Activated CD4-positive, alpha-beta T cell treated with anti-CD3 and anti-CD28 coated beads, Interleukin-2, amount 10 ng/mL, durations not matched to agents 7 days and 5 days (primary cell): ENCODE measurements around the gene JDP2. TPM values are rescaled to one million over a fixed set of nuclear protein-coding genes. Genes with fewer than 3 reads are reported as not detected.

Source experiments
- CTCF ChIA-PET: fragments of 350-600 bp; sonication (Branson Sonifier 250); formaldehyde crosslinking; loops from one replicate; lab custom pipeline; 2021; ENCODE audit warnings: antibody characterized with exemption; lab: Charles Lee
- POLR2A ChIA-PET: fragments of 350-600 bp; sonication (Branson Sonifier 250); formaldehyde crosslinking; loops from one replicate; lab custom pipeline; 2021; ENCODE audit warnings: antibody characterized with exemption; lab: Charles Lee
- DNase-seq: peaks from one replicate; pipeline ENCODE4 v3.0.0-alpha.2; 2020
- H3K27ac Mint-ChIP-seq: one replicate; pipeline ENCODE4 v1.8.0; 2021; ENCODE audit warnings: mild to moderate bottlenecking, moderate library complexity, mixed read lengths
- H3K27me3 Mint-ChIP-seq: one replicate; pipeline ENCODE4 v1.8.0; 2021; ENCODE audit warnings: mixed read lengths
- H3K36me3 Mint-ChIP-seq: one replicate; pipeline ENCODE4 v1.8.0; 2021; ENCODE audit warnings: low read depth, mixed read lengths
- H3K4me1 Mint-ChIP-seq: one replicate; pipeline ENCODE4 v1.8.0; 2021; ENCODE audit warnings: mixed read lengths
- H3K4me3 Mint-ChIP-seq: one replicate; pipeline ENCODE4 v1.8.0; 2021; ENCODE audit warnings: mild to moderate bottlenecking, moderate library complexity, mixed read lengths
- H3K9me3 Mint-ChIP-seq: one replicate; pipeline ENCODE4 v1.8.0; 2021; ENCODE audit warnings: mixed read lengths
- total RNA-seq, 2 experiments: library from RNA; stranded (reverse); gene quantifications; one replicate each; pipeline ENCODE4 v1.2.3, GENCODE V29; 2021

The JDP2 gene
- total RNA-seq, 2 experiments from 2014 or later: 0.99 to 1.6 TPM

DNA sequence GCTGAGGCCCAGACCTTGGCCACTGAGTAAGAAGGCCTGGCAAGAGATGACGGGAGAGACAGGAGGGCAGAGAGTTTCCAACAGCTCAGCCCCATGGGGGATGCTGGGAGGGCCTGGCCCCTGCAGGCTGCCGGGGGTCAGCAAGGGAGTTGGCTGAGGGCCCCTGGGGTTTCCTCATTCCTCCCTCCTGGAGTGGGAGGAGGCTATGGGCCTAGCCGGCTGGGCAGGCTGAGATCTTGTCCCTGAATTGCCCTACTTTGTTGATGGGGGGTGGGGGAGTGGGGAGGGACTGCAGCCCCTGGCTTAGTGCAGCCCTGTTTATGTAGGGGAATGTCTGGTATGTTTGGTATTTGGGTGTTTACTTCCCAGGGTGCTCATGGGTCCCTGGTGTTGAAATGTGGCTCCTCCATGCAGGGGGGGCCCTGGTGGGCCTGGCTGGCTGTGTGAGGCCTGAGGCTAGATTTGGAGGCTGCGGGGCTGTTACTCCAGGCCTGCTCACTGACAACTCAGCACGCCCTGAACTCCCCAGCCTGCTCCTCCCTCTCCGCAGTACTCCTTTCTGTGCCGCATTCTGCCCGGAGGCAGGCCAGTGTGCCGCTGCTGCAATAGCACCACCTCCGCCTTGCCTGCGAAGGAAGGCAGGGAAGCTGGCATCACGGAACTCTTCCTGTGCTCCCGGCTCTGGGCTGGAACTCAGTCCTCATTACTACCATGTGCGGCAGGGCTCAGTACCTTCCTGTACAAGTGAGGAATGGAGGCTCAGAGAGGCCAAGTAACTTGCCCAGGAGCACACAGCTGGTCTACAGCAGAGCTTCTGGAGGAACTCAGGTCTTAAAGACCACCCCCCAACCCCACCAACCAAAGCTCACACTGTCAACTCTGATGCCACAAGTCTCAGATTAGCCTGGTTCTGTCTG lies 25.3 kb downstream of the JDP2 start:
- Mint-ChIP-seq H3K4me3 (no peak overlapping the region), H3K9me3 (no peaks in the 10 kb centered on the region), H3K4me1 (peaks cover 4% of the 10 kb centered on the region), H3K27me3 (peaks cover 7% of the 10 kb centered on the region), H3K27ac (no peak overlapping the region), H3K36me3 (no peaks in the 10 kb centered on the region)
- no peak for DNase-seq
- POLR2A ChIA-PET: no interaction called here
- CTCF ChIA-PET: interaction anchor here (0.7 to 1.4 kb wide), 5 partner anchors 9 to 153 kb away, joined by 3 to 4 read pairs (median 4); no protein-coding TSS in a partner anchor

DNA sequence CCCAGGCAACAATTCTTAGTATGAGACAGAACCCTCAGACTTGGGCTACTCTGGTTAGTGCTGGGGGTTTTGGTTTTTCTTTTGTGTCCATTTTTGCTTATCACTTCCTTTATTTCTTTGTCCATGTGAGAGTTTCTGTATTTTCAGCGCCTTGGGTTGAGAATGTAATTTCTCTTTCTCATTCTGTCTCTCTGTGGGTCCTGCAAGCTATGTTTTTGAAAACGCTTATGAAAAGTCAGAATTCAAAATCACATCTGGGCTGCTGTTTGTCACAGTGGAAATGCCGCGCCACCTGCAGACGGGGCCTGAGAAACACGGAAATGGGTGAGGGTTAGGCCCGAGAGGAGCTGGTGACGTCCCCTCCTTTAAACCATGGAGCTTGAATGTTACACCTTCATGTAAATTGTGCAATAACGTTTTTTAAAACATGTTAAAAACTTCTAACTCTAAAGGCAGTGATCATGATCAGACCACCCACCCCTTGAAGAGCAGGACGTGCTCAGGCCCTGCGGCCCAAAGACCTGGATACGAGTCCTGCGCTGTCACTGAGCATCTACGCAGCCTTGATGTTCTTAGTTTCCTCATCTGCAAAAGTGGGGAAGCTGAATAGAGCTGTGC lies 26.1 kb downstream of the JDP2 start:
- peaks cover 4% of the 10 kb centered on the region for H3K27me3 Mint-ChIP-seq
- peaks cover 10% of the 10 kb centered on the region for H3K4me1 Mint-ChIP-seq
- H3K9me3 Mint-ChIP-seq: no peaks in the 10 kb centered on the region
- no peak overlapping the region for H3K4me3 Mint-ChIP-seq
- ChIA-PET POLR2A (interaction anchor here (0.6 kb wide), 1 partner anchor 123 kb away, joined by 7 read pairs; no protein-coding TSS in a partner anchor), CTCF (interaction anchor here (0.6 to 1.4 kb wide), 8 partner anchors 9 to 537 kb away, joined by 3 to 4 read pairs (median 4); no protein-coding TSS in a partner anchor)
- DNase-seq: peak; percentile 59
- no peak overlapping the region for H3K27ac Mint-ChIP-seq
- H3K36me3 Mint-ChIP-seq: no peaks in the 10 kb centered on the region

DNA sequence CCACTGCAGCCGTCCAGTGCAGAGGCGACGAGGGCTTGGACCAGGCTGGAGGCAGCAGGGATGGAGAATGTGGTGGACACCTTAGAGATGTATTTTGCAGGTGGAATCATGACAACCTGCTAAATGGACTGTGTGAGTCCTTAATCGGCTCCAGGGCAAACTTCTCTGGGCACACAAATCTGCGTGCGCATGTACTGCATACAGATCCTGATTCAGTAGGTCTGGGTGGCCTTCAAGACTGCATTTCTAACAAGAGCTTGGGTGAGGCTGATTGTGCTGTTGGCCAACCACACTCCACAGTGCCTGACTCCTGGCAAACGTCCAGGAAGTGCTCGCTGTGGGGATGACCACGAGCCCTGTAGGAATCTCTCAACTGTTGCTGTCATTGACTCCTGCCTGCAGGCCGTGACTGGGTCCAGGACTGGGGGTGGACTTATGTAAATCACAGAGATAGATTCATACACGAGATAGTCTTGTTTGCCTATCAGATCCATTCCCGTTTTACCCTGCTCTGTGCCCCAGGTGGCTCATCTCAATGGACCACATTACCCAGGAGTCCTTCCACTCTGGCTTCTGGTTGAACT lies 27.2 kb downstream of the JDP2 start:
- H3K27ac Mint-ChIP-seq: no peak overlapping the region
- ChIA-PET POLR2A (no interaction called here), CTCF (interaction anchor here (1.0 to 1.3 kb wide), 2 partner anchors 154 to 538 kb away, joined by 3 to 4 read pairs; no protein-coding TSS in a partner anchor)
- peaks cover 16% of the 10 kb centered on the region for H3K4me1 Mint-ChIP-seq
- H3K4me3 Mint-ChIP-seq: no peak overlapping the region
- no peaks in the 10 kb centered on the region for H3K27me3 Mint-ChIP-seq
- no peaks in the 10 kb centered on the region for H3K9me3 Mint-ChIP-seq
- no peak for DNase-seq
- H3K36me3 Mint-ChIP-seq: no peaks in the 10 kb centered on the region

DNA sequence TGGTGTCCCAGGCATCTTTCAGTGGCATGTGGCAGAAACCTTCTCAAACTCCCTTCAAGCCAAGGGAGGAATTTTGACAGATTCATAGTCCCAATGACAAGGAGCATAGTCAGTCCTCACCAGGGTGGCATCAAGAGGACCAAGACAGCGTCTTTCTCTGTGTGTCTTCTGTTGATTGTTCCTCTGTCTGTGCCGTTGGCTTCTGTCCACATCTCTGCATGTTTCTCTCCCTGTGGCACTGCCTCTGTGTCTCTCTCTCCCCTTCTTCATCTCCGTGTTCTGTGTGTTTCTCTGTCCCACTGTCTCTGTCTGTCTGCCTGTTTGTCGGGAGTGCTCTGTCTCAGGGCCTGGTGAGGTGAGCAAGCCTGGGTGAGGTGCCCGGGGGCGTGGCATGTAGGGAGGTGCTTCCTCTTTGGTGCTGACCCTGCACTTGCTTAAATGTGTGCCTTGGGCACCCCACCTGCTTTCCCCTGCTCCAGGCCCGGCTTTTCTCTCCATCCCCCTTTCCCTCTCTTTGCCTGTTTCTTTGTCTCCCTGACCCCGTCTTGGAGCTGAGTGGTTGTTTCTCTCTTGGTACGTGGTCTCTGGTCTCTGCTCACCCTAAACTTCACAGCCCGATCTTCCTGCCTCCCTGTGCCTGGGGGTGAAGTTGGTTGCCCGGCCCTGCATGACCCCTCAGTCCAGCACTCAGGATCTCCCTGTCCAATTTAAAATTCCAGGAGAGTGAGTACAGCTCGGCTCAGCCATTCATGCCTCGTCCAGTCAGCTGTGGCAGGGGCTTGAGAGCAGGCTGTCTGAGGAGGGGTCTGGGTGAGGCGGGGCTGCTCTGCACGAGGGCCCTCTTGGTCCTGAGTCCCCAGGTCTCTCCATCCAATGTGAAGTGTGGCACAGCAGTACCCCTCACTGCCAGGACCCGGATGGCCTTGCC lies 28.5 kb downstream of the JDP2 start:
- CTCF ChIA-PET: interaction anchor here (1.0 to 2.2 kb wide), 2 partner anchors 8 to 147 kb away, joined by 3 to 9 read pairs; no protein-coding TSS in a partner anchor
- Mint-ChIP-seq H3K4me3 (no peak overlapping the region), H3K27me3 (no peaks in the 10 kb centered on the region), H3K4me1 (peaks cover 16% of the 10 kb centered on the region), H3K27ac (no peak overlapping the region), H3K9me3 (no peaks in the 10 kb centered on the region), H3K36me3 (no peaks in the 10 kb centered on the region)
- no peak for DNase-seq
- POLR2A ChIA-PET: no interaction called here

DNA sequence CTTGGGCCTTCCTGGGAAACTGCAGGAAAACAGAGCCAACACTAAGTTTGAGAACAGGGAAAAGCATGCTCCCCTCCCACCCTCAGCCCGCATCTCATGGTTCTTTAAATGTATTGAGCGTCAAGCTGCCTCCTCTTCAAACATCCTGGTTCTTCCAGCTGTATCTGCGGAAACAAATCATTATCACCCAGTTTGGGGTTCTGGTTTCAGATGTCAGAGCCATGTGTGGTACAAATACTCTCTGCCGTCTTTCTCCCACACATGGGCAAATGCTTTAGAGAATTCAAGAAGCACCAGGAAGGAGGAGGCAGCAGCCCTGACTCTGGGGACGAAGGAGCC lies 29.1 kb downstream of the JDP2 start:
- no peaks in the 10 kb centered on the region for H3K27me3 Mint-ChIP-seq
- no peaks in the 10 kb centered on the region for H3K36me3 Mint-ChIP-seq
- ChIA-PET CTCF (interaction anchor here (1.0 to 2.2 kb wide), 2 partner anchors 9 to 16 kb away, joined by 5 to 9 read pairs; no protein-coding TSS in a partner anchor), POLR2A (no interaction called here)
- no peak overlapping the region for H3K27ac Mint-ChIP-seq
- H3K9me3 Mint-ChIP-seq: no peaks in the 10 kb centered on the region
- peaks cover 16% of the 10 kb centered on the region for H3K4me1 Mint-ChIP-seq
- H3K4me3 Mint-ChIP-seq: no peak overlapping the region
- DNase-seq: no peak

DNA sequence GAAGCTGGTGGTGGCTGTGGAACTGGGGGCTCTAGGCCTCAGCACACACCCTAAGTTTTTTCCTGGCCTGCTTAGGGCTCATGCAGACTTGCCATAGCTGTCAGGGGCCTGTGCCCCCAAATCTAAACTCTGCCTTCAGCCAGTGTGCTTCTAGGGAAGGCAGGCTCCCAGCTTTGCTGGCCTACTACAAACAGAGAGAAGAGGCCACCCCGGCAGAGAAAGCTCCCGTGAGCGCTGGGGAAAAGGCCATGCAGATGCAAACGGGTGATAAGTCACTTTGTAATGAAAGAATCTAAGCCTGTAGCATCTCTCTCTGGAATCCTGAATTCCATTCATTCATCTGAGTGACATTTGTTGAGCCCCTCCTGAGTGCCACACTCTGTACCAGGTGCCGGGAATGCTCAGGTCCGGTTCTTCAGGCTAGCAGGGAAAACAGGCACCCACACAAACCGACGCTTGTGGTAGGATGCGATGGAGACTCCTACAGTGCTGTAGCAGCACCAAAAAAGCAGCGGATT lies 29.9 kb downstream of the JDP2 start:
- Mint-ChIP-seq H3K9me3 (no peaks in the 10 kb centered on the region), H3K4me3 (no peak overlapping the region), H3K4me1 (peaks cover 16% of the 10 kb centered on the region), H3K36me3 (no peaks in the 10 kb centered on the region), H3K27me3 (no peaks in the 10 kb centered on the region), H3K27ac (no peak overlapping the region)
- no peak for DNase-seq
- CTCF ChIA-PET: interaction anchor here (0.9 to 2.2 kb wide), 3 partner anchors 9 to 17 kb away, joined by 3 to 9 read pairs (median 5); no protein-coding TSS in a partner anchor
- POLR2A ChIA-PET: no interaction called here

DNA sequence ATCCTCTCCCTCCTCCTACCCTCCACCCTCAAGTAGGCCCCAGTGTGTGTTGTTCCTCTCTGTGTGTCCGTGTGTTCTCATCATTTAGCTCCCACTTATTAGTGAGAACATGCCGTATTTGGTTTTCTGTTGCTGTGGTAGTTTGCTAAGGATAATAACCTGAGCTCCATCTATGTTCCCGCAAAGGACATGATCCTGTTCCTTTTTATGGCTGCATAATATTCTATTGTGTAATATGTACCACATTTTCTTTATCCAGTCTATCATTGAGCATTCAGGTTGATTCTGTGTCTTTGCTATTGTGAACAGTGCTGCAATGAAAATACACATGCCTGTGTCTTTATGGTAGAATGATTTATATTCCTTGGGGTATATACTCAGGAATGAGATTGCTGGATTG lies 30.5 kb downstream of the JDP2 start:
- CTCF ChIA-PET: interaction anchor here (0.9 to 2.2 kb wide), 3 partner anchors 10 to 19 kb away, joined by 3 to 9 read pairs (median 5); no protein-coding TSS in a partner anchor
- Mint-ChIP-seq H3K36me3 (no peaks in the 10 kb centered on the region), H3K27ac (no peak overlapping the region), H3K27me3 (no peaks in the 10 kb centered on the region), H3K4me1 (peaks cover 16% of the 10 kb centered on the region), H3K4me3 (no peak overlapping the region), H3K9me3 (no peaks in the 10 kb centered on the region)
- POLR2A ChIA-PET: no interaction called here
- DNase-seq: no peak

DNA sequence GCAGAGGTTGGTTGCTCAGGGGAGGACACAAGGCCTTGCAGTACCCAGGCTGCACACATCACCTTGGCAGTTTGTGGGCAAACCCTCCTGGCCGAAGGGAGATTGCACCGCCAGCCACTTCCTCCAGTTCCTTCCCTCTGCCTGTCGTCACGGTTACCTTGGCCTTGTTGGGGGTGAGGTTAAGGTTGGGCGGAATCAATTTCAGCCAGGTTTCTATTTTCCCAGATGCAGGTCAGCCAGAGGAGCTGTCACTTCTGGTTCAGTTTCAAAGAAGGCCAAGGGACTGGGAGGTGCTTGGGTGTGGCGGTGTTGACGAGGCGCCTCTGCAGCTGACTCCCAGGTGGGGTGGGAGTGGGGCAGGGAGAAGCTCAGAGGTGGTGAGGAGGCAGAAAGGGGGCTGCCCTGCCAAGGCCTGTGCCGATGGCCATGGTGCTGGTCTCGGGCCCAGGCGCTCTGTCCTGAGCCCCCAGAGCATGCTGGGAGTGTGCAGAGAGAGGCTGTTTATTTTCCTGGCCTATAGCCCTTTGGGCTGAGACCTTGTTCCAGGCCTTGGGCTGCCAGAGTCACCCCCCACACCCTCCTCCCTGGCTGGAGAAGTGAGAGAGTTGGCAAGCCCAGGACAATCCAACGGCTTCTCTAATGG lies 31.4 kb downstream of the JDP2 start:
- H3K4me1 Mint-ChIP-seq: peaks cover 12% of the 10 kb centered on the region
- ChIA-PET POLR2A (no interaction called here), CTCF (interaction anchor here (1.0 to 1.2 kb wide), 3 partner anchors 18 to 31 kb away, joined by 3 to 5 read pairs (median 3); partner anchors contain the start of gene JDP2)
- no peak for DNase-seq
- peak overlapping the region; percentile 51 for H3K27ac Mint-ChIP-seq
- H3K36me3 Mint-ChIP-seq: no peaks in the 10 kb centered on the region
- H3K27me3 Mint-ChIP-seq: no peaks in the 10 kb centered on the region
- no peaks in the 10 kb centered on the region for H3K9me3 Mint-ChIP-seq
- H3K4me3 Mint-ChIP-seq: no peak overlapping the region

DNA sequence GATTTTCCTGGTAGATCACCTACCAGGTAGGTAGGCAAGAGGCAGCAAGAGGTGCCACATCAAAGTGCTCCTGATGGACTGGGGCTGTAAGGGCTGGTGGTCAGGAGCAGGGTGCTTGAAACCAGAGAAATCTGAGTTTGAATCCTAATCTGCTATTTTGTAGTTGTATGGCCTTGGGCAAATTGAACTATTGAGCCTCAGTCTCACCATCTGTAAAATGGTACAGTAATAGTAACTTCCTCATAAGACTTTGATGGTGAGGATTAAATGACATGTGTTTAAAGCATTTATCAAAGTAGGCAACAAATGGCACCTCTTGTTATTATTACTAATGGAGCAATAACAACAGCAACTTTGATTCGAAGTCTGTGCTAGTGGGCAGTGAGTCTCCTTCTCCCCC lies 32.0 kb downstream of the JDP2 start:
- no peaks in the 10 kb centered on the region for H3K27me3 Mint-ChIP-seq
- no peaks in the 10 kb centered on the region for H3K9me3 Mint-ChIP-seq
- H3K4me3 Mint-ChIP-seq: no peak overlapping the region
- peaks cover 12% of the 10 kb centered on the region for H3K4me1 Mint-ChIP-seq
- ChIA-PET POLR2A (no interaction called here), CTCF (interaction anchor here (1.0 to 1.1 kb wide), 2 partner anchors 23 to 32 kb away, joined by 3 read pairs; partner anchors contain the start of gene JDP2)
- no peak overlapping the region for H3K27ac Mint-ChIP-seq
- DNase-seq: no peak
- H3K36me3 Mint-ChIP-seq: no peaks in the 10 kb centered on the region

DNA sequence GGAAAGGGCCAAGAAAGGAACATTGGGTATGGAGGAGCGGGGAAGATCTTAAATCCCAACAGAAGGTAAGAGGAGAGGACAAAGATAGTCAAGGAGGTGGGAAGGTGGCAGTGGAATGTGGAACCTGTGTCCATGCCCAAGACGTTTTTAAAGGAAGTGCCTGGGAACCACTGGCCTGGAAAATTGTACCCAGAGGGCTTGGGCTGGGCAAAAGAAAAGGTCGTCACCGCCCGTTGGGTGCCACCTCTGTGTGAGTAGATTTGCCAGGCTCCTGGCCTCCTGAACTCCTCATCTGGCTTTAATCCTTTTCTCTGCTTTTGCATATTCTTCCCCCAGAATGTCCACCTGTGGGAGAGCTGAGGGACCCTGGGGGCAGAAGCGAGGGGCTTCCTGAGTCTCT lies 32.6 kb downstream of the JDP2 start:
- no peak for DNase-seq
- no peak overlapping the region for H3K4me3 Mint-ChIP-seq
- ChIA-PET POLR2A (no interaction called here), CTCF (no interaction called here)
- H3K27ac Mint-ChIP-seq: no peak overlapping the region
- H3K36me3 Mint-ChIP-seq: no peaks in the 10 kb centered on the region
- no peaks in the 10 kb centered on the region for H3K27me3 Mint-ChIP-seq
- H3K4me1 Mint-ChIP-seq: peaks cover 12% of the 10 kb centered on the region
- H3K9me3 Mint-ChIP-seq: no peaks in the 10 kb centered on the region

DNA sequence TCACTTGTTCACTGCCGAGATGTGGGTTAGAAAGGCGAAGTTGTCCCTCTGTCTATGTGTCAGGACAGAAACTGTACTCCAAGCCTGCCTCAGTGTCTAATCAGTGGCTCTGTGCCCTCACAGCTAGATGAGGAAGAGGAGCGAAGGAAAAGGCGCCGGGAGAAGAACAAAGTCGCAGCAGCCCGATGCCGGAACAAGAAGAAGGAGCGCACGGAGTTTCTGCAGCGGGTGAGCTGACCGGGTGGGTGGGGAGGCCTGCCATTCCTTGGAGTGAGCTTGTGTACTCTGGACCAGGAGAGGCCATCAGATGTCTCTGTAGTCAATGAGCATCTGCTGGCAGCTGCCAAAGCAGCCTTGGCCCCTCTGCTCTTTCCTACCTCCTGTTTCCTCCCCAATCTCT lies 33.5 kb downstream of the JDP2 start:
- Mint-ChIP-seq H3K9me3 (no peaks in the 10 kb centered on the region), H3K4me3 (no peak overlapping the region), H3K4me1 (peaks cover 14% of the 10 kb centered on the region), H3K27me3 (no peaks in the 10 kb centered on the region), H3K36me3 (no peaks in the 10 kb centered on the region), H3K27ac (no peak overlapping the region)
- no peak for DNase-seq
- POLR2A ChIA-PET: no interaction called here
- CTCF ChIA-PET: no interaction called here
